Nucleus accumbens (tissue), 56 donors: Measurements from ENCODE around the gene OPRL1.

Experiments
- DNase-seq, 56 donors: peaks; one replicate each; lab custom pipeline; 2025; lab: John Stamatoyannopoulos, UW

Gene OPRL1

DNA sequence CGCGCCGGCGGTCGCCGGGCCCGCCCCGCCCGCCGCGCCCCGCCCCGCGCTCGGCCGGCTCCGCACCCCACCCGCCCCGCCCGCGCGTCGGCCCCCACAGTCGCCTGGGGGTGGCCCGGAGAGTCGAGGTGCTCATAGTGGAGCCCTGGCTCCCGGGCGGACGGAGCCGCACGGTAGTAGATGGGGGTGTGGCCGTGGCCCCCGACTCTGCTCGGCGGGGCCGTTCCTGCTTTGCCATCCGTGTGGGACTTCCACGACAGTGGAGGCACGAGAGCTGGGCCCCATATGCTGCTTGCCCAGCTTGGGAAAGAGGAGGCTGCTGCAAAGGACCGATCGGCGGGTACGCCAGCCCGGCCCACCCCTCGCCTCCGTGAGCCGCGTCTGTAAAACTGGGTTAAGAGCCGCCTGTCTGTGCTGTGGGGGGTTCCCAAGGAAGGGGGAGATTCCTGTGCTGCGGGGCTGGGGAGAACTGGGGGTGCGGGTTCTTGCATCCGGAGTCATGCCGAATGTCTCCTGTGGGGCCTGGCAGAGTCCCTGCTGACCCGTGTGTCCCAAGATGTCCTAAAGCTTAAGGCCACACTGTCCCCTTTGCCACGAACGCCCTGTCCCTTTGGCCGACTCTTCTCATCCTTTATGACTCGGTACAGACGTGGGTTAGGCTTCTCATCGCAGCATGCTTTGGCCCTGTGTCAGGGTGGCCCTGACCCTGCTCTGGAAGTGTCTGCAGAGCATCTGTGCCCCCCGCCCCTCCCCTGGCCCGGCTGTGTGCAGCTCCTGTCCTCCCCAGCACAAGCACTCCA, at the start of gene OPRL1:
TSS of gene OPRL1 (plus strand) at position 70 of the 800 bp plus-strand sequence. CDS start 12,639 bp downstream, outside the sequence.
- DNase-seq: peak in 2 of 56 donors; percentile 40 to 70

DNA sequence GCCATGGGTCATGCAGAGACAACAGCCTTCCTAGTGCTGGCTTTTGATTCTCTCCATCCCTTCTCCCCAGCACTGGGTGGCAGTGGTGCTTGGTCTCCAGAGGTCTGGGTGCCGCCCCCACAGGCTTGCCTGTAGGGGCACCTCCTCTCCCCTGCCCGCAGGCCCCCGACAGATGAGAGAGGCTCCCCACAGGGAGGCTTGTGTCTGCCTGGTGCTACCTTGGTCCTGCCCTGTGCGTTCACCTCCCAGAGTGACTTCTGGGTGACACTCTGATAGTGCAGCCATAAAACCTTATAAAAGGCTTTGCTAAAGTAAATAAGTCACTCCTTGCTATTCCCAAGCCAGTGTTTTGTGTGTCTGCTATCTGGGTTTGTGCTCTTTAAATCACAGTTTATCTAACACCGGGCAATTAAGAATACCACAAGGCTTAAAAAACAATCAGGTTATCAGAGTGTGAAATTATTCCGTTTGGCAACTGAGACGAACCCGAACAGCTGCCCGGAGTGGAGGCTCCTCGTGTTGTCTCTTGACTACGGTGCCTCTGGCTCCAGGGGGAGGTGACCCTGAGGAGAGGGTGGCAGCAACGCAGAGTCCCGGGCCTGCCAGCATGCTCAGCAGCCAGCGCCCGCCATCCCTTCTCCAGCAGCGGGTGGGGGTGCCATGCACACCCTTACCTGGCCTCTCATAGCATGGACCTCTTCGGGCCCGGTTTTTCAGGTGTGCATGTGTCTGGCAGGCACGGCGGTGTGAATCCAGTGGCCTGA, 49.3 kb upstream of the OPRL1 start:
- DNase-seq: no peak

DNA sequence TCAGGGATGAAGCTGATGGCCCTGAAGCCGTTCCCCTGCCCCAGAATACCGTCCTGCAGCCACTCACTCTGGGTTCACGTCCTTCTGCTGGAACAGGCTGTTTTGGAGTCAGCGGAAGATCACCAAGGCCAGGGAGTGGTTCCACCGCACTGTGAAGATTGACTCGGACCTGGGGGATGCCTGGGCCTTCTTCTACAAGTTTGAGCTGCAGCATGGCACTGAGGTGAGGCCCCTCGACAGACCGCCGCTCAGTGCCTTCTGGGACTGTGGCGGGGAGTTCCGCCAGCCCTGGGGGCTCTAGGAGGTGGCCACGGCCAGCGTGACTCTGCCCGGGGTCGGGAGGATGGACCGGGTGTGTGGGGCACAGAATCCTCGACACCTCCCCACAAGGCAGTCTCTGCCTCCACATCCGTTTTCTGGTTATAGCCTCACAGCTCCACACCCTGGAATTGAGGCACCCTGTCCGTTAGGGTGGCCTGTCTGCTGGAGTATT, 48.0 kb upstream of the OPRL1 start:
- DNase-seq: no peak

DNA sequence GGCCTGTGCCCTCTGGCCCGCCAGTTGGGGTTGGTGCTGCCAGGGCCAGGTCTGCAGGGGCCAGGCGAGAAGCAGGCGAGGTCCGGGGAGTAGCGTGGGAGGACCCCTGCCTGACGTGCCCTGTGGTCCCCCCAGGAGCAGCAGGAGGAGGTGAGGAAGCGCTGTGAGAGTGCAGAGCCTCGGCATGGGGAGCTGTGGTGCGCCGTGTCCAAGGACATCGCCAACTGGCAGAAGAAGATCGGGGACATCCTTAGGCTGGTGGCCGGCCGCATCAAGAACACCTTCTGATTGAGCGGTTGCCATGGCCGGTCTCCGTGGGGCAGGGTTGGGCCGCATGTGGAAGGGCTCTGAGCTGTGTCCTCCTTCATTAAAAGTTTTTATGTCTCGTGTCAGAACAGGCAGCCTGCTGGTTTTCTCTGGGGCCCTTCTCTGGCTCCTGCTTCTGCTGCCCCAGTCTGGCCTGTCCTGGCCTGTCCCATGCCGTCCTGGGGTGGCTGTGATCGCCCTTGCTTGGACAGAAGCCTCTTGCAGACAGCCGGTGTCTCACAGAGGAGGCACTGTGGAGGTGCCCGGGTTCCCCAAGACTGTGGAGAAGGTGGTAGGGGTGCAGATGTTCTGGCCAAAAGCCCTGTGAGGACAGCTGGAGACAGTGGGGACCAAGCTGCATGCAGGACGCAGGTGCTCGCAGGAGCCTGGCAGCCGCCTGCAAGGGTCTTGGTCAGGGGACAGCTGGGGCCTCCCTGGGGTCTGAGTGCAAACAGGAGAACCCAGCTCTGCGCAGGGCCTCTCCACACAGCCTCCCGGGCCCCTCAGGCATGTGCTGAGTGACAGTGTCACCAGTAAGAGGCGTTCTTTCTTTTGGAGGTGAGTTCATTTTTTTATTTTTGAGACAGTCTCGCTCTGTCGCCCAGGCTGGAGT, 46.9 kb upstream of the OPRL1 start:
- DNase-seq: no peak

DNA sequence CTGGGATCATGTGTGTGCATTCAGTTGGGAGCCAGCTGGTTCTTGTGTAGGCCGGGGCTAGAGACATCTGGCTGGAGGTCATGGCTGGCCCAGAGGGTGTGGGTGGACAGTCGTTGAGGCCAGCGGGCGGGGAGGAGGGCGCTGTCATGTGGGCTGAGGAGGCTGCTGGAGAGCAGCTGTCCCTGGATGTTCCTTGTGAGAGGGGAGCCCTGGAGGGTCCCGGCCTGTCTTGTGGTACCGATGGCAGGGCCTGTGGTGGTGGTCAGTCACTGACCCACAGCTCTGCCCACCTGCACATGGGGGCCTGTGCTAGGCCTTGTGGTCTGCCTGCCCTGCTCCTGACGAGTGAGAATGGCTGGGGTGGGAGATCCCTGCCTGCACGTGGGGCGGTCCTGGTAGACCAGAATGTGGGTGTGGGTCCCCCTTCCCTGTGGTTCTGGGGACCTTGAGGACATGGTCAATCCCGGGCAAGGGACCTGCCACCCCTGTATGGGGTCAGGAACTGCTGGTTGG, 45.8 kb upstream of the OPRL1 start:
- no peak for DNase-seq

DNA sequence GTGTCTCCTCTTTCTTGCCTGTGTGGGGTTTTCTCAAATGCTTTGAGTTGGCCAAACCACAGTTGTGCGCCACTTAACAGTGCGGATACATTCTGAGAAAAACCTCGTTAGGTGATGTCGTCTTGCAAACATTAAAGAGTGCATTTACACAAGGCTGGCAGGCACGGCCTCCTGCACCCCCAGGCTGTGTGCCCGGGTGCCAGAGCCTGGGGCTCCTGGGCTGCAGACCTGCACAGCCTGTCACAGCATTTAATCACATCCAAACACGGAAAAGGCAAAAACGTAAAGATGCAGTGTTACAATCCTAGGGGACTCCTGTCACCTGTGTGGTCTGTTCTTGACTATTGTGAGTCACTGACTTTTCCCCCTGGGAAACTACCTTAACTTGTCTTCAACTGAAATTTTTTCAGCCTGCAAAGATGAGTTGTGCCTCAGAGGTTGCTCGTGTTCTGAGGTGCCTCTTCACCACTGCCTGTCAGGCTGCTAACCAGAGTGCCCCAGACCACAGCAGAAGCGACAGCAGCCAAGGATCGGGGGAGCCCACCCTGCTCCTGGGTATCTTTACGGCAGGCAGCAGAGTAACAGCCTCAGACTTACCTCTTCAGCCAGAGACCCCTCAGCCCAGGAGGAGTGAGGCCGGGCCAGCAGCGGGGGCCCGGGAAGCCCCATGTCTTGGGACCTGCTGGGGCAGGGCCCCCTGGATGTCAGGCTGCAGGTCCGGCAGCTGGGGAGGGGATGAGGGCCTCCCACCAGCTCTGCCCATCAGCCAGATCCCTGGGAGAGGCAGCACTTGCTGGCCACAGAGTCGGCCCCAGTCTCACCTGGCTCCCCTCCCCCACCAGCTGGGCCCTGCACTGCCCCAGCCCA, 44.6 kb upstream of the OPRL1 start:
- no peak for DNase-seq

DNA sequence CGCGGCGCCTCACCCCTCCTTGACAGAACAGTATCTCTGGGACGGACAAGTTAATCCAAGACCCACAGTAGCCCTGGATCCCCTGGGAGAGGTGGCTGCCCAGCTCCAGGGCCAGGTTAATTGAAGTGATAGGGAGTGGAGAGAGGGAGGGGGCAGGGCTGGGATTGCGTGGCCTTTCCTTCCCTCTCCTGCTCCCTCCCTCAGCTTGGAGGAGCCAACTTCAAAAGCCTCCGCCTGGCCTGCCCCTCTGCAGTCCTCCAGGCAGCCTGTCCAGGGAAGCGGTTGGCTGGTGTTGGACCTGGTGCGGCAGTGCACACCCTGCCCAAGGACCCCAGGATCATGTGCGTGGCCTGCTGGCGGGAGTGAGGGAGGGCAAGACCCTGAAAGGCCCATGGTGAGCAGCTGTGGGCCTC, 43.9 kb upstream of the OPRL1 start, which contains the start of gene C20orf204:
TSS of gene C20orf204 (plus strand) at position 250 of the 413 bp plus-strand sequence. CDS start at position 392, 142 bp downstream.
- no peak for DNase-seq

DNA sequence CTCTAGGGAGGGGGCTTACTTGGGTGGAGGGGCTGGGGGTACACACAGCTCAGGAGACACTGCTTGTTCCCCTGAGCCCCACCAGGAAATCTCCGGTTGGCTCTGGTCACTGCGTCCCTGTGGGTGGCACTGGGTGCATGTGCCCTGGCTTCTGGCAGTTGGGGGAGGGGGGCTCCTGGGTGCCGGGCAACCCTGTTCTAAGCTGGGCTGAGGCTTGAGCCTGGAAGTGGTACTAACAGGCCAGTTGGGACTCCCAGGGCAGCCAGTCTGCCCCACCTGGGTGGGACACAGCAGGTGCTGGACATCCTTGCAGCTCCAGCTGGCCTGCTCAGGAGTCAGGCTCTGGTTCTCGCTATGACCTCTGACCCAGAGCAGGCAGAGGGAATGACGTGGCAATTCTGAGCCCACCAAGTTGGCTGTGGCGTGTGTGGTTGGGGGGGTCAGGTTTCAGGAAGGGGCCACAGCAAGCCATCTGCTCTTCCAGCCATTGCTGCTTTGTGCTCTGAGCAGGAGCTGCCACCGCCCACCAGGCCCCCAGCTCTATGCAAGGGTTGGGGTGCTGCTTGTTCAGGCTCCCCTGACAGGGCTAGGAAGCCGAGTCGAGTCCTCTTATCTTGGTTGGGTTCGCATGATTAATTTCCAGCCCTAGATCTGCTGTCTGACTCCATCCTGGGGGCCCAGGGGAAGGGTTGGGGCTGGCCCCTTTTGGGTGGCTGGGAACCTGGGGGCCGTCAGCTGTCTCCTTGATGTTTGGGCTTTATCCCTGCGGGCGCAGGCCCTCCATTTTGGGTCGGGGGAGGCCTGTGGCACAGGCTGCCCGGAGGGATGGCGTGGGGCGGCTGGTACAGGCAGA, 43.3 kb upstream of the OPRL1 start:
- no peak for DNase-seq

DNA sequence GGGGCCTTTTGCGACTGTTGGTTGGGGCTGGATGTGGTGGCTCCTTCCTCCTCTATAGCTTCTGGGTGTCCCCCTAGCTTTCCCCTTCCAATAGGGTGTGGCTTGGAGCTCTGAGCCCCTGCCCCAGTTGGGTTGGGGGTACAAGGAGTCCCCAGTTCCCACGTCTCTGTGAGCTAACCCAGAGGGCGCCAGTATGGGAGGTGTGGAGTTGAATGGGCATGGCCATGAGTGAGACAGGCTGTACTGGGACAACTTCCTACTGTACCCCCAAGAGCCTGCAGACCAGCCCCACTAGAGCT, 42.7 kb upstream of the OPRL1 start:
- DNase-seq: no peak

DNA sequence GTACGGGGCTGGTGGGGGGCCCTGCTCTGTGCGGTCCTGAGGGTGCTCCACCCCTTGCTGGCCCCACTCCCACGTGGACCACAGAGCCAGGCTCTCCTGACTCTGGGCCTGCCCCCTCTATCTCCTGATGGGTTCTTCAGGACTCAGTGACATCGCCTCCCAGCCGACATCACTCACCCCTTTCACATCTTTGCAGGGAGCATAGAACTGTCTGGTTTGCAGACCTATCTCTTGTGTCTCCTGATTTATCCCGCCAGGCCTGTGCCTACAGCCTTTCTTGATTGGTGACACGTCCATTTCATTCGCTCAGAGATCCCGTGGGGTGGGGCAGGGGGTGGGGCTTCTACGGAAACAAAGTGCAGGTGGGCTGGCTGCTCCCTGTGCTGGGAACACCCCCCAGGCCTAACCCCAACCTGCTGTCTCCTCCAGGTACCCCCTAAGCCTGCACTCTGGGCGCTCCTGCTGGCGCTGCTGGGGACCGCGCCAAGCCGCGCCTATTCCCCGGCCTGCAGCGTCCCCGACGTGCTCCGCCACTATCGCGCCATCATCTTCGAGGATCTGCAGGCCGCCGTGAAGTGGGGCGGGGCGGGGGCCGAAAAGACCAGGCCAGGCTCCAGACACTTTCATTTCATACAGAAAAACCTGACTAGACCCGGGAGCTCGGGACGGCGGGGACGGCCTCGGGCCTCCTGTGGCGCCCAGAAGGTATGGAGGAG, 42.2 kb upstream of the OPRL1 start:
- DNase-seq: no peak

DNA sequence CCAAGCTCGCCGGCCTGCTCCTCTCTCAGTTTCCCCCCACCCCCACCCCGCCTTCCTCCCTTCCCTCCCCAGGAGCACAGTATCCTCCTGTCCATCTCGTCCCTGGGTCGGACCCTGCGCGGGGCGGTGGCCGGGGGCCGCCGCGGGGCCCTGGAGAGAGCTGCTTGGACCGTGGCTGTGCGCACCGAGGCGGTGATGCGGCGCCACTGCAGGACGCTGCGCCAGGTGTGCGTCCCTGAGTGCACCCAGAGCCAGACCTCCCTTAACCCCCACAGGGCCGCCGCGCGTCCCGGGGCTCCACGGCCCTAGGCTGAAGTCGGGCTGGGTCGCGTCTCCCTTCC, 41.7 kb upstream of the OPRL1 start:
- DNase-seq: no peak

DNA sequence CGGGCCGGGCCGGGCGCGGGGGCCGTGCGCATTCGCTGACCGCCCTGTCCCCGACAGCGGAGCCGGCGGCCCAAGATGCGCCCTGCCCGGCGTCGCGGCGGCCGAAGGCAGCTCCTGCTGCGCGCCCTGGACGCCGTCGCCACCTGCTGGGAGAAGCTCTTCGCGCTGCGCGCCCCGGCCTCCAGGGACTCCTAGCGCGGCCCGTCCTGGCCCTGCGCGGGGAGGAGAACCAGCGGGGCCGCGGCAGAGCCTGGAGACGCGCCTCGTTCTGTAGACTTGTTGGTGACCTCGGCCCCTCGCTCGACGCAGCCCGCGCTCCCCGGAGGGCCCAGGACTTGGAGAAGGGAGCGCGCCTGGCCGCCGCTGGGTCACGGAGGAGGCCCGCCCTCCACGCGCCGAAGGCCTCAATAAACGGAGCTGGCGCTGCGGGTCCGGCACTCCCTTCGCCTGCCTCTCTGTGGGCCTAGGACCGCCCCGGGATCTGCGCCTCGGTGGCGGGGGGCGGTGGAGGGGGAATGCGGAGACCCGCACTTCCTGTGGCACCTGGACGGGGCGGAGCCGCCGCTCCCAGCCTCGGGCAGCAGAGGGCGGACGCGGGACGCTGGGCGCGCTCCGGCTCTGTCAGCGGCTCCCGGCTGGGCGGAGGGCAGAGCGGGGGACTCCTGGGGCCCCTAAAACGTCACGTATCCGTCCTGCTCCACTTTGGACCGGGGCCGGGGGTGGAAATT, 41.2 kb upstream of the OPRL1 start:
- peak in 13 of 56 donors; percentile 1 to 52 (median 17) for DNase-seq

DNA sequence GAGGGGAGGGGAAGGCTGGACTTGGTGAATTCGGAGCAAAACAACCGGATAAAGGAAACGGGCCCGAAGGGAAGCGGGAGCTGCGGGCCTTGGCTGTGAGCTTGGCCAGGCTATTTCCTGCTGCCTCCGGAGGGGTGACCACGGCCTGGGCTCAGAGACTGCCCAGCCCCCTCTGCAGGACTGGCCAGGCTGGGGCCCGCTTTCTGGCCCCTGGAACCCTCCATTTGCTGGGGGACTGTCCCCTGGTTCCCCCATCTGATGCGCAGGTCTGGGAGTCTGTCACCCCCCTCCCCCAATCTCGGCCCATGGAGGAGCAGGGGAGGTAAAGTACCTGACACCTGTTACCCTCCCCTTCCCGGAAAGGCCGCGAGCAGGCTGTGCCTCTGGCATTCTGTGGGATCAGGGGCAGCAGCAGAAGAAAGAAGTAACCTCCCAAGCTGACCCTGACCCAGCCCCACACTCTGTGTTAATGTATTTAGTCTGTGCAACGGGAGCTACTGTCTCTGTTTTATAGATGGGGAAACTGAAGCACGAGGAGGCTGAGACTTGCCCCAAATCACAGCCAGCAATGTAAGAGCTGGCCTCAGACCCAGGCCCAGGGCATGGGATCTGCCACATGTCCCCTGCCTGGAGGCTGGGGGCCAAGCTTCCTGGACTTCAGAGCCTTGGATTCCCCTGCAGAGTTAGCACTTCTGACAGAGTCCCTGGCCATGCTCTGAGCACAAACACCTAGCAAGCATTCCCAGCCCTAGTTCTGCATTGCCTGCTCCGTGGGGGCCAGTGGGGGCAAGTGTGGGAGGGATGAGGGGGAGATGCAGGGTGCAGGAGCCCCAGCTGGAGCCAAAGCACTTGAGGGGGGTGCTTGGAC, 40.4 kb upstream of the OPRL1 start:
- no peak for DNase-seq

DNA sequence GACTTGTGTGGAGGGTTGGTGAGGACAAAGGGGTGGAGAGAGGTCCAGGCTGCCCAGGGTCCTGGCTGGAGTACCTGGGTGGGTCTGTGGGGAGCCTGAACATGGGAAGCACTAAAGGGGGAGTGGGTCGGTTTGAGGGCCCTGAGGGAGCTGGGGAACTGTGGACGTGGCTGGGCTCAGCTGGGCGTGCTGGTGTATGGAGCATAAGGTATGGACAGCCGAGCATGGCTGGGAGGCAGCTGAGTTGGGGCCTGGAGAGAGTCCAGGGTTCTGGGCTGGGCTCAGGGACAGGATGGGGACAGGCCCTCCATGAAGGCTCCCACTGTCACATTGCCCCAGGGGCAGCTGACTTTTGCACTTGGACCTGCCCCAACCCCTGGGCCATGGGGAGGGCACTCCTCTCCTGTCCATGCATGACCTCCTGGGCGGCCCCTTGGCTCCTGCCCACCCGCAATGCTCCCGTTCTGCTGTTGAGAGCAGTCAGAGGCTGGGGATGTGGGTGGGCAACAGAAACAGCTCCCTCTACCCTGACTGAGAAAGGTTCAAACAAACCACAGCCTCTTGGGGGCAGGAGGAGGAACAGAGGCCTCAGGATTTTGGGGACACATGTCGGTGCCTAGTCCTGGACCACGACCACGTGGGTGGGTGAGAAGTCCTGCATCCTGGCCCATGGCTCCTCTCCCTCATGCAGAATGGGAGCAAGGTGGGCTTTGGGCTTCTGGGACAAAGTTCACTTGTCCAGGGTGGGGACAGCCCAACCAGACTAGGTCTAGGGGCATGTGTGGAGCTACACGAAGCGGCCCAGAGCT, 39.4 kb upstream of the OPRL1 start:
- no peak for DNase-seq

DNA sequence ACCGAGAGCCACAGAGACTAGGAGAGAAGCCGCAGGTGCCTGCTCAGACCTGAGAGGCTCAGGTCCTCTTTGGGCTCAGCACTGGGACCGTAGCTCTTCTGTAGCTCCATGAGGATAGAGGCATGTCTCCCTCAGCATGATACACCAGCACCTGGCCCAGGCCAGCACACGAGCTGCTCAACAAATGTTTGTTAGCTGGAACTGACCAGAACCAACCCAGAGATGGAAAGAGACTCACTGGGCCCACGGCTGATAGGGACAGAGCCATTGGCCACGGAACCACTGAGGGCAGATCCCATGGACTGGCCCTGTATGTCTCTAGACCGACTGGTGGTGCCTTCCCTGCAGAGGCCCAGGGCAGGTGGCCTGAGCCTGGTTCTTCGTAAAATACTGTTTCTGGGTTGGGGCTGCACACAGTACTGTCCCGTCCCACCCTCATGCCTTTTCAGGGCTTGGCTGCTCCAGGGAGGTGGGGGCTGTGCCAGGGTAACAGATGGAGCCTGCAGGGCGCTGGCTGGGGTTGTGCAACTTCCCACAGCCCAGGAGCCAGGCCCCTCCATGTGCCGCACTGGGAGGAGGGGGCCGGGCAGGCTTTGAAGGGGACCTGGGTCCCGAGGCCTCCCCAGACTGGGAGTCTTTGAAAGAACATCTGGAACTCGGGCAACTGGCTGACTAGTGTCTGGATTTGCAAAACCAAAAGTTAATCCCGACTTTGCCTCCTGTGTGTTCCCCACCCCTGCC, 38.7 kb upstream of the OPRL1 start:
- no peak for DNase-seq
